ENCODE data around the gene PLA2G2F.

DNA sequence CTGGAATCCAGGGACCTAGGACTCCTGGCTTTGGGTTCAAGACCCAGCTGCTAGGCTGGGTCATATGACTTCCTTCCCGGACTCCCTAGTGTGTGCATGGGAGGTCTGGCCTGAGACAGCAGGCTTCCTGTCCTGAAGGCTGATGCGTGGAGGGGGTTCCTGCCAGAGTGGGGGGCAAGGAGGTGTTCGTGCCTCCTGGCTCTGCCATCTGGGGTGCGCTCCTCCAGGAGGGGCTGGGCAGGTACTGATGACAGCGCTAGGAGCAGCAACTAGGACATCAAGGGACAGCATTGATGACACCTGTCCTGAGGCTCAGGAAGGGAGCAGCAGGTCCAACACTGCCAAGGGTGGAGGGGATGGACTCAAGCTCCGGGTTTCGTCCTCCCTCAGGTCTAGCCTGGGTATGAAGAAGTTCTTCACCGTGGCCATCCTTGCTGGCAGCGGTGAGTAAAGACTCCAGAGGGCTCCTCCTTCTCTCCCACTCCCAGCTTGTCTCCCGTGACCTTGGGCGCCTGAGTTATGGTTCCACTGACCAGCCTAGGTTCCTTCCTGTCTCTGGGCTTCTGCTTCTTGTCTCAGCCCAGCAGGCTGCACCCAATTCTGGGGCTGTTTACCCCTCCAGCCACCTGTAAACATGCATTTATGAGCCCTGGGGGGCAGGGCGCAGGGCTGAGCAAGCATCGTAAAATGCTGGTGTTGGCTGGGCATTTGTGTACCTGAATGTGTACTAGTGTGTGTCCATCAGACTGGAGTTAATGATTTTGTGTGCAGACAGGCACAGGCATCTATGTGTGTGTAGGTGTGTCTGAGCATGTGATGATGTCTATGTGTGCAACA, 871 bp downstream of the PLA2G2F start:
- TF ChIP-seq, protein P1, sequence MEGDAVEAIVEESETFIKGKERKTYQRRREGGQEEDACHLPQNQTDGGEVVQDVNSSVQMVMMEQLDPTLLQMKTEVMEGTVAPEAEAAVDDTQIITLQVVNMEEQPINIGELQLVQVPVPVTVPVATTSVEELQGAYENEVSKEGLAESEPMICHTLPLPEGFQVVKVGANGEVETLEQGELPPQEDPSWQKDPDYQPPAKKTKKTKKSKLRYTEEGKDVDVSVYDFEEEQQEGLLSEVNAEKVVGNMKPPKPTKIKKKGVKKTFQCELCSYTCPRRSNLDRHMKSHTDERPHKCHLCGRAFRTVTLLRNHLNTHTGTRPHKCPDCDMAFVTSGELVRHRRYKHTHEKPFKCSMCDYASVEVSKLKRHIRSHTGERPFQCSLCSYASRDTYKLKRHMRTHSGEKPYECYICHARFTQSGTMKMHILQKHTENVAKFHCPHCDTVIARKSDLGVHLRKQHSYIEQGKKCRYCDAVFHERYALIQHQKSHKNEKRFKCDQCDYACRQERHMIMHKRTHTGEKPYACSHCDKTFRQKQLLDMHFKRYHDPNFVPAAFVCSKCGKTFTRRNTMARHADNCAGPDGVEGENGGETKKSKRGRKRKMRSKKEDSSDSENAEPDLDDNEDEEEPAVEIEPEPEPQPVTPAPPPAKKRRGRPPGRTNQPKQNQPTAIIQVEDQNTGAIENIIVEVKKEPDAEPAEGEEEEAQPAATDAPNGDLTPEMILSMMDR (IDR thresholded peaks at IDR 0.05) = no peak
- TF ChIP-seq POLR2A (IDR thresholded peaks at IDR 0.05) = no peak
